Glomerular visceral epithelial cell (primary cell): ENCODE results near the gene LRP1.
"Not testable (repeated sequence)": the region's sequence is repeated elsewhere in the genome, so short reads cannot be mapped to it uniquely, and the experiment has no call there.

Experiments
- DNase-seq: peaks from one replicate; pipeline ENCODE4 v3.0.0-alpha.2; 2016; ENCODE audit errors: extremely low spot score

LRP1 gene

DNA sequence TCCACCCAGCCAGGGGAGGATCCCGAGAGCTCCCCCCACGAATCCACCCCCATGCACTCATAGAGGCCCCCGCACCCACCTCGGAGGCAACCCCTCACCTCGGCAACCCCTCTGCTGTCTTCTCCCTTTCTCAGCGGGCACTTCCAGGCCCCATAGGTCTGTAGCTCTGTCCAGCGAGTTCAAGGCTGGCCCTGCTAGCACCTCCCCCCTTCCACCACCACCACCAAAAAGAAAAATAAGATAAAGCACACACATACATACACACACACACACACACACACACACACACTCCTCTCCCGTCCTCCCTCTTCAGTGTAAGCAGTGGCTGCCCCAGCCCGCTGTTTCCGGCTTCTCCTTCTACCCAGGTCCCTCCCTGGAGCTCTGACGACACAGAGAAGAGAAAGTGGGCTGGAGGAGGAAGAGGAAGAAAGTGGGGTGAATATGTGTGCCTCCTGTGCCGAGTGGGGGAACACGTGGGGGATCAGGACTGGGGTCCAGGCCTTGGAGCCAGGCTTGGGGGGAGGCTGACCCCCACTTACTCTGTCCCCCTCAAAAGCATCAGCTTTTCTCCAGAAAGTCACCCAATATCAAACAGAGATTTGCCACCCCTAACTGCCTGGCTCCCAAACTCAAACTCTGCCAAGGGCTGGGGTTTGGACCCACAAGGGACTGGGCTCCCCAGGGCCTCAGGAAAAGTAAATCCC is 17.1 kb upstream of the LRP1 start, which contains the start of gene STAT6:
Gene STAT6 (minus strand): TSS at position 332 of the 704 bp plus-strand sequence. CDS start 3,084 bp downstream, outside the sequence.
- peak; percentile 84 for DNase-seq

- DNase-seq = no peak
These were observed 15.6 kb upstream of the LRP1 start for GRCh38 chr12:57112492-57113294.

DNA sequence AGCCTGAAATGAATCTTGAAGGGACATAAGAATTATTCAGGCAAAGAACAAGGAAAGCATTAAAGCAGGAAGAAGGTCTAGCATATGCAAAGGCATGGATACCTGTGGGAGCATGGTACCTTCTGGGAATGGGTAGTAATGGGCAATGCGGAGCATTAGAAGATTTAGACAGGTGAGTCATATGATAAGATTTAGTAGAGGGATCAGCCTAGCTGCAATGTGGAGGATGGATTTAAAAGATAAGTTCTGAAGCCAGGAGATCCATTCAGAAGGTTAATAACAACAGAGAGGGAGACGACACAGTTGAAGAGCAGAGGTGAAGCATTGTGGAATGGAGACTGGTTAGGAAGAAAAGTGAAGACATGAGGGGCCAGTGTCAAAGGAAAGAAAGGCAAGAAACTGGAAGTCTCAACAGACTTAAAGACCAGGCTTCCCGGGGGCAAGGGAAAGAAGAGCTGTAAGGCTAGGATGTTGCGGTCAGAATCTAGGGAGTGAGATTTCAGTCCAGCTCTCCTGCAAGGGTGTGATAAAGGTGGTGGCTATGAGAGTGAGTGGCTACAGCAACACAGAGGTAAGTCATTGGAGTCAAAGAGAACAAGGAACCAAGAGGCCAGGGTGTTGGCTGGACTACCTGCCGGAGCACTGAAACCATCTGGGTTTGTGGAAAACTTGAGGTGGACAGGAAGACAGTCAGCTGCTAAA is 11.6 kb upstream of the LRP1 start:
- no peak for DNase-seq

- DNase-seq = peak; percentile 27
These were observed 9.5 kb upstream of the LRP1 start for GRCh38 chr12:57118711-57119271.

- DNase-seq = no peak
These were observed 8.8 kb upstream of the LRP1 start for GRCh38 chr12:57119294-57120085.

- DNase-seq = not testable (repeated sequence)
These were observed 7.6 kb upstream of the LRP1 start for GRCh38 chr12:57120718-57121117.

- DNase-seq = no peak
These were observed 4.5 kb upstream of the LRP1 start for GRCh38 chr12:57123813-57124212.

GRCh38 chr12:57124261-57124877 is 3.9 kb upstream of the LRP1 start:
- DNase-seq = peak; percentile 71

DNA sequence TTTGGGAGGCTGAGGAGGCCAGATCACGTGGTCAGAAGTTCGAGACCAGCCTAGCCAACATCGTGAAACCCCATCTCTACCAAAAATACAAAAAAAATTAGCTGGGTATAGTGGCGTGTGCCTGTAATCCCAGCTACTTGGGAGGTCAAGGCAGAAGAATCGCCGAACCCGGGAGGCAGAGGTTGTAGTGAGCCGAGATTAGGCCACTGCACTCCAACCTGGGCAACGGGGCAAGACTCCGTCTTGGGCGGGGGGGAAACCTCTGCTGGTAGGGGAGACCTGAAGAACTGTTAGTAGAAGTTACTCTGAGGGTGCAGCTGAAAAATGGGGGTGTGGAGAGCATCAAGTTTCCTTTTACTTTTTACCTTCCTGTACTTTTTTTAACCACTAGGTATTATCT is 2.2 kb upstream of the LRP1 start:
- DNase-seq = no peak

DNA sequence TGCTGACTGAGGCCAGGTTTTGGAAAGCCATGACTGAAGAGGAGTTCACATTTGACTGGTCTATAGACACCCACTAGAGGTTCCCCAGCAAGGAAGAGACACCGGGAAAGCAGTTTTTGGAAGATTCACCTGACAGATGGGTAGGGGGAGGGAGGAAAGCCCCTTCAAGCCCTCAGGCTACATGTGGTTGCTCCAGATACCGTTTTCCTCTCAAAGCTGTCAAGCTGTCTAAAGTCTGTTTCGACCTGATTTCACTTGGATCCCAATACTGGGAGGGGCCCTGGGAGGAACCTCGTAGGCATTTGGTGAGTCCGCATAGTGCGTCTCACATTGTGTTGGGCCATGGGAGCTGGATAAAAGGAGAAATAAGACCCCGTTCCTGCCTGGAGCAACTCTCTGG is 1.7 kb upstream of the LRP1 start:
- DNase-seq = no peak

DNA sequence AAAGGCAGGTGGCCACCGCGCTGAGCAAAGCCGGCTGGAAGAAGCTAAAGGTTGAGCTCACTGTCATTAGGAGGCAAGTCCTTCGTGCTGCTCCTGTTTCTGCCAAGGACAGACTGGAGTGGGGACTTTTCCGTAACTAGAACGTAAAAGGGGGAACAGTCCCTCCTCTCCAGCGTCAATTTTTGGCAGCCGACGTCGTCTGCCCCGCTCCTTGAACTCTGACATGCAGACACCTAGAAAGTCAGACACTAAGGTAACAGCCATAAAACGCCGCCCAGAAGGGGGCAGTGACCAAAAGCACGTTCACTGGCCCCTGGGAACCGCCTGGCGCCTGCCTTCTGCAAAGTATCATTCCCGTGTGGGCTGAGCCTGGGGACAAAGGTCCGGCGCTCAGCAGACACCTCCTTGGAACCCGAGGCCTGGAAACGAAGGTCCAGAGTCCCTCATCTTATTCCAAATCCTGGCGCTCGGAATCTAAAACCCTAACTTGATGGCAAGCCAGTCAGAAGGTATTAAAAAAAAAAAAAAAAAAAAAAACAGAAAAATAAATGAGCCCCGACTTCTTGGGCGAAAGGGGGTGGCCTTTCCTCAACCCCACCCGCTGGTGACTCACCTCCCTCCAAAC is 1.1 kb upstream of the LRP1 start:
- peak; percentile 57 for DNase-seq

GRCh38 chr12:57128519-57129247 is 400 bp downstream of the LRP1 start:
- no peak for DNase-seq

GRCh38 chr12:57129321-57129842 is 1.1 kb downstream of the LRP1 start:
- DNase-seq = no peak

GRCh38 chr12:57129889-57130288 is 1.6 kb downstream of the LRP1 start:
- no peak for DNase-seq

GRCh38 chr12:57130941-57131340 is 2.7 kb downstream of the LRP1 start:
- DNase-seq = no peak

DNA sequence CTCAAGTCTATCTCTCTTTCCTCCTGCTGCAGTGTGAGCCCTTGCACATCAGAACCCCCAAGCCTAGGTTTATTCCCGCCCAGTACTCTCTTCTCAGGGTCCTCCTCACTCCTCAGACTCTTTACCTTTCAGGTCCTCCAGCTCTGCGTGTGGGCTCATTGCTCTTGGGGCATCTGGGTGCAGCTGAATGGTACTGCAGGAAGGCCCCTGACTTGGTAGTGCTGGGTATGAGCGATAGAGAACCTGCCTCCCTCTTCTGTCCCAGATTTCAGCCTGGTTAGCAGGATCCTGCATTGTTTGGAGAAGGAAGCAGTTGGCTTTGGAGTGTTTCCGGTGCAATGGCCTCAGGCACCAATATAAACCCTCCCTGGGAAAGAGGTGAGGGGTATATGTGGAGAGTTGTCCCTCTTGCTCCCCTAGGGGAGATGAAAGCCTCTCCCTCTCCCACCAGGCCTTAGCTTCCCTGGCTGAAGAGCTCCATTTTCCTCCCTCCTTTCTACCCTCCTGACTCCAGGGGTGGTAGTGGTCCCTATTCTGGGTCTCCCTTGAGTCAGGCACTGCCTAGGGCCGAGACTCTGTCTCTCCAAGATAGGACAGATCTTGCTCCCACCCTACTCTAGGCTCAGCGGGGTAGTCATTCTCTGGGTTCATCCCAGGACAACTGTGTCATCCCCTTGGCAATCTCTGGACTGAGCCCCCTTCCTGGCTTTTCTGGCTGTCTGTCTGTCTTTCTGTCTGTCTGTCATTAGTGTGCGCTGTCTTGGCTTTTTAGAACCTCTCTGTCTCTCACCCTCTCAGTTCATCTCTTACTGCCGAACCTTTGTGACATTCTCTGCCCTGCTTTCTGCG is 3.8 kb downstream of the LRP1 start:
- no peak for DNase-seq

DNA sequence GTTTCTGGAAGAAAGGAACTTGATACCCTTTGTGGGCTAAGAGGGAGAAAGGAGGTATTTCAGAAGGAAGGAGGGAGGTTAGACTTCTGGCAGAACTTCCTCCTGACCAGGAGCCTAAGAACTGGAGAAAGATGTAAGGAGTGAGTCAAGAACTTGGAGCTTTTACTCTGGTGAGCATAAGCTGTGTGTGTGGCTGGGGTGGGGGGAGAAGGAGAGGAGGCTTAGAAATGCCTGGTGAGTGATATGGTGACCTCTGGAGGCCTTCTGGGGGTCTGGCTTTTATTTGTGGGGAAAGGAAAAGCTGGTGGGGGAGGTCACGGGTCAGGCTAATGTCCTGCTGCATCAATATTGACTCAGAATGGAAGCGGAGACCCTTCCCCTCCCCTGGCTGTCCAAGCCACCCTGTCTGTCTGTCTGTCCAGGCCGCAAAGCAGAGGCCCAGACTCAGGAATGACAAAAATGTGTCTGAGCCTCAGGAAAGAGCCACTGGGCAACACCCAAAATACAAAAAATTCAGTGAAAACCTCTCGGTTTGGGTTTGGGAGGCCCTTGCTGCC is 4.8 kb downstream of the LRP1 start:
- no peak for DNase-seq

GRCh38 chr12:57133916-57134315 is 5.6 kb downstream of the LRP1 start:
- no peak for DNase-seq
